HG02610 (cell line): ENCODE results near the gene BPIFB2.

ENCODE experiments used
- ATAC-seq: cut with Tn5 transposase; IDR thresholded peaks from one replicate; pipeline ENCODE4 v1.9.1; 2021; ENCODE audit warnings: mild to moderate bottlenecking, moderate library complexity; ENCODE audit not compliant: unreplicated experiment

BPIFB2 gene

GRCh38 chr20:33020278-33021161 lies 13.0 kb downstream of the BPIFB2 start:
- ATAC-seq, result no peak

GRCh38 chr20:33021879-33022278 lies 14.4 kb downstream of the BPIFB2 start:
- ATAC-seq, result no peak

- no peak for ATAC-seq
These were observed 14.8 kb downstream of the BPIFB2 start for GRCh38 chr20:33022289-33022688.

- ATAC-seq, result no peak
These were observed 15.4 kb downstream of the BPIFB2 start for GRCh38 chr20:33022694-33023438.

GRCh38 chr20:33023439-33024242 lies 16.1 kb downstream of the BPIFB2 start:
- no peak for ATAC-seq

GRCh38 chr20:33024243-33024560 lies 16.7 kb downstream of the BPIFB2 start:
- no peak for ATAC-seq

GRCh38 chr20:33024609-33025317 lies 17.3 kb downstream of the BPIFB2 start:
- ATAC-seq, result no peak

- no peak for ATAC-seq
These were observed 17.9 kb downstream of the BPIFB2 start for GRCh38 chr20:33025318-33025876.

GRCh38 chr20:33026072-33026778 lies 18.7 kb downstream of the BPIFB2 start:
- no peak for ATAC-seq

- no peak for ATAC-seq
These were observed 19.6 kb downstream of the BPIFB2 start for GRCh38 chr20:33026779-33027759.

- ATAC-seq, result no peak
These were observed 20.6 kb downstream of the BPIFB2 start for GRCh38 chr20:33027769-33028751.

GRCh38 chr20:33028875-33029274 lies 21.4 kb downstream of the BPIFB2 start:
- no peak for ATAC-seq

- ATAC-seq, result no peak
These were observed 22.6 kb downstream of the BPIFB2 start for GRCh38 chr20:33030076-33030475.

- ATAC-seq, result no peak
These were observed 23.1 kb downstream of the BPIFB2 start for GRCh38 chr20:33030569-33030968.

- no peak for ATAC-seq
These were observed 24.0 kb downstream of the BPIFB2 start, which contains the start of gene BPIFB6 for GRCh38 chr20:33031531-33031930. Gene BPIFB6 (plus strand): TSS chr20:33031648. CDS start chr20:33031648, 0 bp downstream.

GRCh38 chr20:33032555-33032954 lies 25.1 kb downstream of the BPIFB2 start:
- no peak for ATAC-seq

GRCh38 chr20:33033381-33033780 lies 25.9 kb downstream of the BPIFB2 start:
- no peak for ATAC-seq
